Measurements from ENCODE around the gene BST2.

Gene BST2

GRCh38 chr19:17429641-17430113 lies 24.2 kb upstream of the BST2 start:
- no peak overlapping the region for H3K4me2 ChIP-seq (ENCODE audit: insufficient read depth, low read length)
- no peak for DNase-seq

GRCh38 chr19:17424743-17425365 lies 19.4 kb upstream of the BST2 start:
- Histone ChIP-seq H3K79me2 (ENCODE audit: insufficient read depth, low read length) (peaks cover 10% of the 10 kb centered on the region), H3K36me3 (ENCODE audit: insufficient read depth, low read length) (peaks cover 14% of the 10 kb centered on the region), H3K4me2 (ENCODE audit: insufficient read depth, low read length) (no peak overlapping the region), H3K4me3 (ENCODE audit: low read depth in 1 of 2, low read length in 2 of 2) (no peak overlapping the region), H3K27ac (ENCODE audit: low read length) (no peak overlapping the region), H3K27me3 (ENCODE audit: insufficient read depth, low read length, poor library complexity) (no peaks in the 10 kb centered on the region), H2AFZ (ENCODE audit: low read depth, low read length) (no peak overlapping the region), H3K9ac (ENCODE audit: low read depth, low read length) (no peak overlapping the region), H4K20me1 (ENCODE audit: insufficient read depth, low read length) (no peaks in the 10 kb centered on the region), H3K9me3 (ENCODE audit: insufficient read depth, low read length, severe bottlenecking) (no peaks in the 10 kb centered on the region), H3K4me1 (ENCODE audit: insufficient read depth, low read length) (peaks cover 11% of the 10 kb centered on the region)
- TF ChIP-seq CTCF (IDR thresholded peaks at IDR 0.05; ENCODE audit: borderline replicate concordance, extremely low read depth, low read length, poor library complexity, severe bottlenecking) (peak; percentile 47), EZH2 (IDR thresholded peaks at IDR 0.05; ENCODE audit: borderline replicate concordance, low read depth, low read length, severe bottlenecking) (no peak)
- ATAC-seq (ENCODE audit: insufficient read depth, low read depth) (peak; percentile 29; the same call in 1 of the 3 replicates), DNase-seq (peak; percentile 41)

More at GRCh38 chr19:17429641-17430113, 24.2 kb upstream of the BST2 start:
- Histone ChIP-seq H3K79me2 (ENCODE audit: insufficient read depth, low read length) (no peaks in the 10 kb centered on the region), H3K4me1 (ENCODE audit: insufficient read depth, low read length) (no peaks in the 10 kb centered on the region), H3K27me3 (ENCODE audit: insufficient read depth, low read length, poor library complexity) (no peaks in the 10 kb centered on the region), H3K9me3 (ENCODE audit: insufficient read depth, low read length, severe bottlenecking) (no peaks in the 10 kb centered on the region), H2AFZ (ENCODE audit: low read depth, low read length) (no peak overlapping the region), H3K36me3 (ENCODE audit: insufficient read depth, low read length) (no peaks in the 10 kb centered on the region), H3K4me3 (ENCODE audit: low read depth in 1 of 2, low read length in 2 of 2) (no peak overlapping the region), H3K27ac (ENCODE audit: low read length) (no peak overlapping the region), H3K9ac (ENCODE audit: low read depth, low read length) (no peak overlapping the region), H4K20me1 (ENCODE audit: insufficient read depth, low read length) (no peaks in the 10 kb centered on the region)
- no peak for ATAC-seq (ENCODE audit: insufficient read depth, low read depth)
- TF ChIP-seq EZH2 (IDR thresholded peaks at IDR 0.05; ENCODE audit: borderline replicate concordance, low read depth, low read length, severe bottlenecking), result no peak
- no peak for TF ChIP-seq CTCF (IDR thresholded peaks at IDR 0.05; ENCODE audit: borderline replicate concordance, extremely low read depth, low read length, poor library complexity, severe bottlenecking)

GRCh38 chr19:17423429-17424208 lies 18.2 kb upstream of the BST2 start:
- Histone ChIP-seq H3K4me2 (ENCODE audit: insufficient read depth, low read length) (no peak overlapping the region), H3K4me3 (ENCODE audit: low read depth in 1 of 2, low read length in 2 of 2) (no peak overlapping the region), H3K27me3 (ENCODE audit: insufficient read depth, low read length, poor library complexity) (no peaks in the 10 kb centered on the region), H2AFZ (ENCODE audit: low read depth, low read length) (no peak overlapping the region), H3K36me3 (ENCODE audit: insufficient read depth, low read length) (peaks cover 14% of the 10 kb centered on the region), H3K9ac (ENCODE audit: low read depth, low read length) (no peak overlapping the region), H3K9me3 (ENCODE audit: insufficient read depth, low read length, severe bottlenecking) (no peaks in the 10 kb centered on the region), H3K79me2 (ENCODE audit: insufficient read depth, low read length) (peaks cover 15% of the 10 kb centered on the region), H3K27ac (ENCODE audit: low read length) (no peak overlapping the region), H3K4me1 (ENCODE audit: insufficient read depth, low read length) (peaks cover 18% of the 10 kb centered on the region), H4K20me1 (ENCODE audit: insufficient read depth, low read length) (no peaks in the 10 kb centered on the region)
- ATAC-seq (ENCODE audit: insufficient read depth, low read depth) (no peak), DNase-seq (no peak)
- no peak for TF ChIP-seq CTCF (IDR thresholded peaks at IDR 0.05; ENCODE audit: borderline replicate concordance, extremely low read depth, low read length, poor library complexity, severe bottlenecking)
- TF ChIP-seq EZH2 (IDR thresholded peaks at IDR 0.05; ENCODE audit: borderline replicate concordance, low read depth, low read length, severe bottlenecking), result no peak

Data from DND-41 (cell line).